Liver (tissue), 9 donors: ENCODE results near the gene PRKCD. TPM values are rescaled to one million over a fixed set of nuclear protein-coding genes. Genes with fewer than 3 reads are reported as not detected.

Experiments
- DNase-seq: peaks from one replicate; pipeline ENCODE4 v3.0.0-alpha.2; 2017; ENCODE audit warnings: low spot score
- H3K27ac ChIP-seq, 2 donors: one replicate each; pipeline ENCODE4 v1.7.0; 2013; ENCODE audit warnings: inconsistent platforms in 2 of 2, low read length in 2 of 2, control low read depth in 1 of 2, low read depth in 1 of 2, mild to moderate bottlenecking in 1 of 2
- H3K27me3 ChIP-seq, 4 donors: one replicate each; pipeline versions ENCODE4 v1.6.1 to v1.7.0; 2013; ENCODE audit warnings: low read length in 3 of 4, inconsistent platforms in 1 of 4, mild to moderate bottlenecking in 1 of 4, moderate library complexity in 1 of 4; ENCODE audit not compliant: control insufficient read depth in 4 of 4, insufficient read depth in 4 of 4
- H3K36me3 ChIP-seq, 4 donors: one replicate each; pipeline versions ENCODE4 v1.6.1 to v1.7.0; 2013; ENCODE audit warnings: low read length in 3 of 4, mild to moderate bottlenecking in 3 of 4, low read depth in 1 of 4, moderate library complexity in 1 of 4; ENCODE audit not compliant: control insufficient read depth in 4 of 4, insufficient read depth in 3 of 4
- H3K4me1 ChIP-seq, 4 donors: one replicate each; pipeline versions ENCODE4 v1.6.1 to v1.7.0; 2013; ENCODE audit warnings: low read length in 3 of 4, mild to moderate bottlenecking in 3 of 4, moderate library complexity in 1 of 4; ENCODE audit not compliant: control insufficient read depth in 4 of 4, insufficient read depth in 4 of 4
- H3K4me3 ChIP-seq, 3 donors: one replicate each; pipeline versions ENCODE4 v1.6.1 to v1.7.0; 2013; ENCODE audit warnings: low read length in 3 of 3, control low read depth in 1 of 3, low read depth in 1 of 3, mild to moderate bottlenecking in 1 of 3
- H3K9ac ChIP-seq, 2 donors: one replicate each; pipeline ENCODE4 v1.7.0; 2013; ENCODE audit warnings: low read length in 2 of 2, mild to moderate bottlenecking in 2 of 2, moderate library complexity in 2 of 2, control low read depth in 1 of 2, low read depth in 1 of 2
- H3K9me3 ChIP-seq, 4 donors: one replicate each; pipeline versions ENCODE4 v1.6.1 to v1.7.0; 2013; ENCODE audit warnings: low read length in 3 of 4; ENCODE audit not compliant: control insufficient read depth in 4 of 4
- ATF3 ChIP-seq: IDR thresholded peaks from 2 replicates; pipeline ENCODE4 v1.6.1; 2016; ENCODE audit warnings: antibody characterized with exemption
- CTCF ChIP-seq: fragments of 150-350 bp; IDR thresholded peaks from 2 replicates; pipeline ENCODE4 v1.5.1; 2017; ENCODE audit warnings: improper control_type of control experiment, low read depth, low read length; ENCODE audit not compliant: missing input control
- HNF4A ChIP-seq, 2 donors: conservative IDR thresholded peaks; 2 replicates each; pipeline ENCODE4 v1.6.1; 2016; ENCODE audit warnings: antibody characterized with exemption in 2 of 2, mild to moderate bottlenecking in 2 of 2
- HNF4G ChIP-seq: IDR thresholded peaks from 2 replicates; pipeline ENCODE4 v1.6.1; 2016; ENCODE audit warnings: antibody characterized with exemption
- JUND ChIP-seq, 2 donors: IDR thresholded peaks; 2 replicates each; pipeline ENCODE4 v1.6.1; 2016; ENCODE audit warnings: antibody characterized with exemption in 2 of 2
- MAX ChIP-seq: IDR thresholded peaks from 2 replicates; pipeline ENCODE4 v1.6.1; 2016; ENCODE audit warnings: antibody characterized with exemption
- NR2F2 ChIP-seq: IDR thresholded peaks from 2 replicates; pipeline ENCODE4 v1.6.1; 2016; ENCODE audit warnings: antibody characterized with exemption
- REST ChIP-seq: IDR thresholded peaks from 2 replicates; pipeline ENCODE4 v1.6.1; 2016; ENCODE audit warnings: antibody characterized with exemption, mild to moderate bottlenecking
- RXRA ChIP-seq, 2 donors: IDR thresholded peaks; 2 replicates each; pipeline ENCODE4 v1.6.1; 2017 to 2018; ENCODE audit warnings: antibody characterized with exemption in 2 of 2, mild to moderate bottlenecking in 1 of 2
- SP1 ChIP-seq: IDR thresholded peaks from 2 replicates; pipeline ENCODE4 v1.6.1; 2018; ENCODE audit warnings: antibody characterized with exemption, mild to moderate bottlenecking
- TAF1 ChIP-seq: conservative IDR thresholded peaks from 2 replicates; pipeline ENCODE4 v1.6.1; 2016; ENCODE audit warnings: antibody characterized with exemption, mild to moderate bottlenecking
- YY1 ChIP-seq: IDR thresholded peaks from 2 replicates; pipeline ENCODE4 v1.6.1; 2016; ENCODE audit warnings: antibody characterized with exemption, mild to moderate bottlenecking
- WGBS: extraction: QIAGEN DNeasy Blood & Tissue Kit; methylation state at CpG from one replicate; pipeline ENCODE4 v1.1.7; 2013; 5-methylcytosine and 5-hydroxymethylcytosine counted together
- polyA plus RNA-seq, 2 donors: library from polyadenylated mRNA; stranded (reverse) in 1 of 2; unstranded in 1 of 2; fragments of 200-250 nt in 1 of 2; fragments of >200 nt in 1 of 2; fragmentation: Nextera tagmentation in 1 of 2; extraction: Ambion mirVana in 1 of 2; gene quantifications; one replicate each; pipeline versions ENCODE4 v1.2.1 to v1.2.3, GENCODE V29; 2013 to 2015
- total RNA-seq, 2 donors: library from RNA; depleted of rRNA; stranded (reverse); fragments of >200 nt; gene quantifications; one replicate each; pipeline ENCODE4 v1.2.3, GENCODE V29; 2014
- donor health status: healthy.
- donor health status: healthy.
- donor health status: healthy.
- donor health status: healthy.
- donor health status: healthy.

The PRKCD gene
- total and polyA plus RNA-seq, 4 donors: 3.1 to 7.3 (median 3.4) TPM

GRCh38 chr3:53231532-53232511 is 70.8 kb downstream of the PRKCD start:
- DNase-seq: no peak
- Histone ChIP-seq H3K36me3 (peaks cover 27 to 63% (median 31%) of the 10 kb centered on the region in 4 donors), H3K27me3 (no peaks in the 10 kb centered on the region), H3K9ac (no peak overlapping the region), H3K4me3 (no peak overlapping the region), H3K9me3 (no peaks in the 10 kb centered on the region), H3K4me1 (peaks cover 9 to 15% (median 10%) of the 10 kb centered on the region in 4 donors), H3K27ac (no peak overlapping the region)
- TF ChIP-seq NR2F2 (no peak), CTCF (peak; percentile 4)
- WGBS: 92% methylated on average over 13 of the region's 13 CpGs

- Histone ChIP-seq H3K9me3 (no peaks in the 10 kb centered on the region), H3K27ac (no peak overlapping the region), H3K4me1 (peaks cover 9 to 17% (median 13%) of the 10 kb centered on the region in 4 donors), H3K36me3 (peaks cover 19 to 53% (median 24%) of the 10 kb centered on the region in 4 donors), H3K27me3 (no peaks in the 10 kb centered on the region), H3K4me3 (no peak overlapping the region), H3K9ac (no peak overlapping the region)
- no peak for DNase-seq
- no peak for TF ChIP-seq HNF4G
- TF ChIP-seq REST: no peak
- TF ChIP-seq YY1: no peak
- TF ChIP-seq JUND (IDR thresholded peaks at IDR 0.05): no peak
- no peak for TF ChIP-seq RXRA (IDR thresholded peaks at IDR 0.05)
- TF ChIP-seq ATF3: no peak
- TF ChIP-seq HNF4A (conservative IDR thresholded peaks at IDR 0.05): no peak
- TF ChIP-seq TAF1: no peak
- TF ChIP-seq MAX: no peak
- no peak for TF ChIP-seq SP1
- 81% methylated on average over 18 of the region's 18 CpGs for WGBS
Measured at GRCh38 chr3:53232641-53233377, 71.8 kb downstream of the PRKCD start.
